SU-DHL-6 (cell line): ENCODE measurements around the gene MRPS5.

Experiments
- CTCF ChIP-seq: fragments of 200-600 bp; sonication (generic); IDR thresholded peaks from one replicate; pipeline ENCODE4 v1.5.1; 2017; ENCODE audit warnings: antibody characterized with exemption, mild to moderate bottlenecking, low read length, moderate library complexity; ENCODE audit not compliant: insufficient read depth, poor library complexity, severe bottlenecking
- EZH2phosphoT487 ChIP-seq: fragments of 200-600 bp; sonication (generic), shearing (Covaris generic); conservative IDR thresholded peaks from 2 replicates; pipeline ENCODE4 v1.6.1; 2018; ENCODE audit warnings: mild to moderate bottlenecking, antibody characterized with exemption, low read length, moderate library complexity, mixed read lengths

DNA sequence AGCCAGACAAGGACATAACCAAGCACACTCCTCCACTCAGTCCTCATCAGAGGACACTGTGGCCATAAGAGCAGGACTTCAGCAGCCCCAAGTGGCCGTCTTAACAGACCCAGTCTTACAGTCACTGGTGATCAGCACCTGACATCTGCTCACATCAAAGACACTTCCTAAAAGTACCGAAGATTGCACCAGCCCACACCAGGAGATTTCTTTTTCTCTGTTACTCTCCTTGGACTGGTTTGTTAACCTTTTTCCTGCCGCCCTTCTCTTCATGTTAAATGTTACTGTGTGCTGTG lies 44.1 kb downstream of the MRPS5 start:
- no peak for TF ChIP-seq CTCF
- no peak for TF ChIP-seq EZH2phosphoT487
